HL-60 (cell line): ENCODE results near the gene PIN1.

Source experiments
- CTCF ChIP-seq: IDR thresholded peaks from one replicate; pipeline ENCODE4 v1.5.1; 2011; ENCODE audit warnings: low read length, control low read depth, inconsistent platforms; ENCODE audit not compliant: insufficient read depth
- GABPA ChIP-seq: IDR thresholded peaks from 2 replicates; pipeline ENCODE4 v1.6.1; 2012; ENCODE audit warnings: low read depth
- POLR2AphosphoS5 ChIP-seq: IDR thresholded peaks from 2 replicates; pipeline ENCODE4 v1.6.1; 2012; ENCODE audit warnings: low read depth

DNA sequence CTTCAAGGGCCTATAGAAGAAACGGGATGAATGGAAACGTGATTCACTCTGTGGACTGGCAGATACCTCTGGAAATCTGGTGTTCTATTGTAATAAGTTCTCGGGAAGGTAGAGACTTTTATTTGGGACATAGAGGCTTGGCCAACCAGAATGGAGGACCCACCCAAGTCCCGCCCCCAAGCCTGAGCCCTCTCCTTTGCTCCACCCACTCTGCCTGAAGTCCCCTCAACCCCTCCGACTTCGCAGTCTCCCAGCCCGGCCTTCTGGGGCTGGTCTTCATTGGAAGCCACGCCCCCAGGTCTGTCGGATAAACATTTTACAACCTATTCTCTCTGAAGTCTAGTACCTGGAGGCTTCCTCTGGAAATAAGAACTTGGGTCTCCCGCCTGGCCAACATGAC lies 33.1 kb upstream of the PIN1 start:
- TF ChIP-seq GABPA (no peak), POLR2AphosphoS5 (no peak), CTCF (no peak)
